RWPE1 (cell line): ENCODE data around the gene CBLN1.
A peak's percentile ranks its signal among the peaks of the same experiment; 100 is the strongest.

ENCODE experiments used
- CTCF ChIA-PET: fragments of 350-600 bp; sonication (Branson Sonifier 250); formaldehyde crosslinking; extraction: SDS; loops from one replicate; lab custom pipeline; 2021; lab: Yijun Ruan, JAX
- POLR2A ChIA-PET: fragments of 400-600 bp; formaldehyde crosslinking; extraction: SDS; loops from one replicate; lab custom pipeline; 2020; ENCODE audit warnings: antibody characterized with exemption; ENCODE audit not compliant: low non-redundant PET; lab: Yijun Ruan, JAX
- DNase-seq: peaks from one replicate; pipeline ENCODE4 v3.0.0; 2012; ENCODE audit warnings: low spot score
- H3K27ac ChIP-seq: fragments of 450-650 bp; 2 replicates; pipeline ENCODE4 v1.5.1; 2017
- TF ChIP-seq, protein P1 (sequence below): fragments of 450-650 bp; conservative IDR thresholded peaks from 2 replicates; pipeline ENCODE4 v1.5.1; 2017; ENCODE audit warnings: low read depth, mild to moderate bottlenecking

CBLN1 gene

DNA sequence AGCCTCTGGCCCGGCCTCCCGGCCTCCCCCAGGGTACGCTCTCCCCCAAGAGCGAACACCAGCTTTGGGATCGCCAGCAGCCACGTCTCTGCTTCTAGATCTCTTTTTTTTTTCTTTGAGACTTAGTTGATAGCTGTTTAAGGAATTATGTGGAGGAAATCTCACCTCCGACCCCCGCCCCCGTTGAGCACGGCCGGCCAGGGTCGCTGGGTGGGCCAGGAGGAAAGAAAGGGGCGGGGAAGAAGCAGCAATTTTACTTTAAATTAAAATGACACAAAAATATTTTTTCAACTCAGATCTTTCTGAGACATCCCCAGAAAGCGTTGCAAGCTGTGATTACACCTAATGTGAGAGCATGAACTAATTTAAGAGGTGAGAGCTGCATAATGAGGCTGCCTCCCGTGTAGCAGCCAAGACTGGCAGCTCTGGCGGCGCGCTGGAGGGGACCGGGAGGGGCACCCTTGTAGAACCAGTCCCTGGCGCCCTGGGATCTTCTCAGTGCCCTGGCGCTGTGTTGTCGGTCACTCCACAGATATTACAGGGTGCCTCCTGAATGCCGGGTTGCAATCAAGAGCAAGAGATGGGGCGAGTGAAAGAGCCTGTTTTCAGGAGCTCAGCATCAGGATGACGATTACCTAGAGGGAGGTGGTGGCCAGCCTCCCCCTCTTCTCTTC lies 1.9 kb upstream of the CBLN1 start:
- H3K27ac ChIP-seq, result no peak overlapping the region
- ChIA-PET CTCF (interaction anchor here (0.6 to 1.1 kb wide), 2 partner anchors 135 to 634 kb away, joined by 3 to 4 read pairs; no protein-coding TSS in a partner anchor), POLR2A (no interaction called here)
- TF ChIP-seq, protein P1, sequence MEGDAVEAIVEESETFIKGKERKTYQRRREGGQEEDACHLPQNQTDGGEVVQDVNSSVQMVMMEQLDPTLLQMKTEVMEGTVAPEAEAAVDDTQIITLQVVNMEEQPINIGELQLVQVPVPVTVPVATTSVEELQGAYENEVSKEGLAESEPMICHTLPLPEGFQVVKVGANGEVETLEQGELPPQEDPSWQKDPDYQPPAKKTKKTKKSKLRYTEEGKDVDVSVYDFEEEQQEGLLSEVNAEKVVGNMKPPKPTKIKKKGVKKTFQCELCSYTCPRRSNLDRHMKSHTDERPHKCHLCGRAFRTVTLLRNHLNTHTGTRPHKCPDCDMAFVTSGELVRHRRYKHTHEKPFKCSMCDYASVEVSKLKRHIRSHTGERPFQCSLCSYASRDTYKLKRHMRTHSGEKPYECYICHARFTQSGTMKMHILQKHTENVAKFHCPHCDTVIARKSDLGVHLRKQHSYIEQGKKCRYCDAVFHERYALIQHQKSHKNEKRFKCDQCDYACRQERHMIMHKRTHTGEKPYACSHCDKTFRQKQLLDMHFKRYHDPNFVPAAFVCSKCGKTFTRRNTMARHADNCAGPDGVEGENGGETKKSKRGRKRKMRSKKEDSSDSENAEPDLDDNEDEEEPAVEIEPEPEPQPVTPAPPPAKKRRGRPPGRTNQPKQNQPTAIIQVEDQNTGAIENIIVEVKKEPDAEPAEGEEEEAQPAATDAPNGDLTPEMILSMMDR, result no peak
- no peak for DNase-seq

DNA sequence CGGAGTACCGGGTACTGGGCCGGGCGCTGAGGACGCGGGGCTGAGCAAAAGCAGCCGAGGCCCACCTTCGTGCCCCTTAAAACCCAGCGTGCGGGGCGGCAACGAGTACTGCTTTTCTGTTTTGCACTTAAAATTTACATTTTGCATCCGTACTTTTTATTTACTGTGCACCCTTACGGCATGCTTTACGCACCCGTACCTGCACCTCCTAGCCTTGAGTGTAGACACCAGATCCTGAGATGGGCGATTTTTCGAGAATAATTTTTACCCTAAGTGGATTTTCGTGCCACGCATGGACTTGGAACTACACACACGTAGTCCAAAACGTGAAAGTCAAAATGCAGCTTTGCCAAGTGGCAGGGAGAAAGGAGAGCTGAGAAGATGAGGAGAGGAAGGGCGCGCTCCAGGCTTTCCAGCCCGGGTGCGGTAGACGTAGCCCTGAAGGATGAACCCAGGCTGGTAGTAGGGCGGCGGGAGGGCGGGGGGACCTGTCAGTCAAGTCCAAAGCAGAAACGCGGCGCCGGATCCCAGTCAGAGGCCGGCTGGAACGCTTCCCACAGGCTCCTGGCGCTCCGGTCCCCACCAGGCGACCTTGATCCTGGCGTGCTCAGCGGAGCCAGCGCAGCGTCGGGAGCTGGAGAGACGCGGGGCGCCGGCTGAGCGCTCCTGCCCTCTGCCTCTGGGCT lies 1.2 kb upstream of the CBLN1 start:
- DNase-seq, result no peak
- ChIA-PET POLR2A (no interaction called here), CTCF (interaction anchor here (0.5 to 1.1 kb wide), 6 partner anchors 30 to 638 kb away, joined by 3 to 4 read pairs (median 3); no protein-coding TSS in a partner anchor)
- no peak overlapping the region for H3K27ac ChIP-seq
- TF ChIP-seq, protein P1, result no peak

DNA sequence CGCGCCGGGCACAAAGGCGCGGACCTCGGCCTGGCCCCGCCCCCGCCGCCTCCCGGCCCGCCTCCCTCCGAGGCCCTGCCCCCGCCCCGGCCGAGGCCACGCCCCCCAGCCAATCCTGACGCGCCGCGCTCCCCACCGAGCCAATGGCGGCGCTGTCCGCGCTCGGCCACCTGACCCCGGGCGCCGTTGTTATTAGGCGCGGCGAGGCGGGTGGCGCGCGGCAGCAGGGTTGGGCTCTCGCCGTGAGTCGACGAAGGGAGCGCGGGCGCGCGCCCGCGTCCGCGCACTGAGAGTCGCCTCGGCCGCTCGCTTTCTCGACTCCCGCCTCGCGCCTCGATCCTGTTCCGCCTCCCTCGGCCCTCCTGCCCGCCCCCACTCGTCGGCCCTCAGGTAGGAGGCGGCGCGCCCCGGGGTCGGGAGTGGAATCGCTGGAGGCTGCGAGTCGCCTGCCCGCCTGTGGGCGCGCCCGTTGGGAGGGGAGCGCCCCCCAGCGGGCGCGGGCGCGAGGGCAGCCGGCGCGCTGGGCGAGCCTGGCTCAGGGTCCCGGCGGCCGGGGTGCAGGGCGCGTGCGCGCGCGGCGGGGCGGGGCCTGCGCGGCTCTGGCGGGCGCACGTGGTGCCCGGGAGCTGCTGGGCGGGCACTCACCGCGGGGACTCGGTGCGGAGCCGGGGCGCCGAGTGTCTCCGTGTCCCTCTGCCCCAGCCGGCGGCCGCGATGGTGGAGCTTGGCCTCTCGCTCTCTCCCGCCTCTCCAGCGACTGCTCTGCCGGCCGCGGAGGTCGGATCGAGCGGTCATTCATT lies 405 bp upstream of the CBLN1 start:
- POLR2A ChIA-PET, result no interaction called here
- CTCF ChIA-PET, result interaction anchor here (0.5 to 1.1 kb wide), 5 partner anchors 31 to 637 kb away, joined by 3 to 4 read pairs (median 3); no protein-coding TSS in a partner anchor
- peak; percentile 99 for DNase-seq
- TF ChIP-seq, protein P1, result peak; percentile 77
- H3K27ac ChIP-seq, result peak overlapping the region; percentile 53

DNA sequence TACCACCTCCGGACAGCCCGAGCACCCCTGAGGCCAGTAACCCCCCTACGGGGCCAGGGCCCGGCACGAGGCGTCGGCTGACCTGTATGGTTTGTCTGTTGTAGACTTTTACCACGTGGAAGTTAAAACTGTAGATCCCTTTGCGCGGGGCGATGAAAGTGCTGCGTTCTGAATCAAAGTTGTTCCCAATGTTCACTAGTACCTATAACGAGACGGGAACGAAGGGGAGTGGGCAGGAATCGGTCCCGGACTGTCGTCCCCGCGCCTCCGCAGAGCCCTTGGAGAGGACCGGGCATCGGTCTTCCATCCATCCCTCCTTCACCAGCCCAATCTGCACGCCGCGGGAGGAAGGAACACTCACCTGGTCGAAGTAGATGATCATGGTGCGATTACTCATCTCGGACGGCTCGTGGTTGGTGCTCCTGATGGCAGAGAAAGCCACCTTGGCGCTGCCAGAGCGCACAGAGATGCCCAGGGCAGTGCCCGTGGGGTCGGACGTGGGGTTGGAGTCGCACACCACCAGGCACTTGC lies 732 bp downstream of the CBLN1 start:
- no peak overlapping the region for H3K27ac ChIP-seq
- TF ChIP-seq, protein P1, result no peak
- DNase-seq, result no peak
- CTCF ChIA-PET, result no interaction called here
- POLR2A ChIA-PET, result no interaction called here

DNA sequence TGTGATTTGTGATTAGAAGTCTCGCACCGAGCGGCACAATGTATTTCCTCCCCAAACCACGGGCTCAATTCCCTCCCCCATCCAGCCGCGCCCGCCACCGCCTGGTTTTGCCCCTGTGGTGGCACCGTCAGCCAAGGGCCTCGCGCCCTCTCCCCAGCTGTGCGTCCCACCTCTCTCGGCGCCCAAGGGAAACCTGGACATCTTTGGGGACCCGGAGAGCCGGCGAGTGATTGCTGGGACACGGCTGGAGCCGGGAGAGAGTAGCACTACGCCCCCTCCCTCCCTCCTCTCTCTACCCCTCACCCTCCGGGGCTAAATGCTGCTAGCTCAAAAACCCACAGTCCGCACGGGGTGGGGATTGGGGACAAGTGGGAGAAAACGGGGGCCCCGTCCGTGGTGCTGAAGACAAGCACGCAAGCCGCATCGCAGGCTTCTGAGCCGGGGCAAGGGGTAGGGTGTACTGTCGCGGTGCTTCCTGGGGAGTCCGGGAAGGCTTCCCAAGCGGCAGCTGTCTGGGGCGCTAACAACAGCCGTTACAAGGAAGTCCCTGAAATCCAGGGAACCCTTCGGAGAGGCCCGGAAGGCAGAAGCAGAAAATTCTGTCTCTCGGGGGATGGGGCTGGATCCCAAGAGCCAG lies 1.4 kb downstream of the CBLN1 start:
- no peak for DNase-seq
- POLR2A ChIA-PET, result no interaction called here
- CTCF ChIA-PET, result no interaction called here
- no peak overlapping the region for H3K27ac ChIP-seq
- TF ChIP-seq, protein P1, result no peak
